GM13977 (cell line): ENCODE results near the gene ERVK3-1.
A peak's percentile ranks its signal among the peaks of the same experiment; 100 is the strongest.
"Not testable (repeated sequence)": the region's sequence is repeated elsewhere in the genome, so short reads cannot be mapped to it uniquely, and the experiment has no call there.

Source experiments
- DNase-seq: peaks from one replicate; pipeline ENCODE4 v3.0.0; 2012; ENCODE audit warnings: low spot score
- in situ Hi-C: fragments of 300-500 bp; cut with MboI; formaldehyde crosslinking; loops from one replicate; pipeline ENCODE4 v1.12.0; 2022; ENCODE audit warnings: low sequenced_read_pairs, low pct_unique_long_range_greater_than_20kb, mixed read lengths, inconsistent platforms; ENCODE audit not compliant: unreplicated experiment
- TF ChIP-seq, protein P1 (sequence below): IDR thresholded peaks from 2 replicates; pipeline ENCODE4 v1.5.1; 2012; ENCODE audit warnings: mild to moderate bottlenecking, control low read depth; ENCODE audit not compliant: insufficient read depth; ENCODE audit errors: extremely low read depth, missing control alignments

ERVK3-1 gene

DNA sequence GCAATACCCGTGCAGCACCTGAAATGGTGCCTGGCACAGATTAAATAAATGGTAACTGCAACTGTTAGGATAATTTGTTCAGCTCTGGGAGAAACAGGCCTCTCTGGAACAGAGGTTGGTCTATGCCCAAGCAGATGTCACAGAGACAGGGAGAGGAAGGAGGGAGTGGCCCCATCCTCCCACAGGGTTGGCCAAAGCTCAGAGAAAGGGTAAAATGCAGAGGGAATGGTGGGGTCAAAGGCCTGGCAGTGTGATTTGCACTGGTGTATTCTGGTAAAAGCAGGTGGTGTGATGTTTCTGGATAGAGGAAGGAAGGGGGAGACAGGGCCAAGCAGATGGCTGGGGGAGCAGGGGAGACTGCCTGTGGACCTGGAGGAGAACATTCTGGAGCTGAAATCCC is 31.0 kb downstream of the ERVK3-1 start:
- TF ChIP-seq, protein P1, sequence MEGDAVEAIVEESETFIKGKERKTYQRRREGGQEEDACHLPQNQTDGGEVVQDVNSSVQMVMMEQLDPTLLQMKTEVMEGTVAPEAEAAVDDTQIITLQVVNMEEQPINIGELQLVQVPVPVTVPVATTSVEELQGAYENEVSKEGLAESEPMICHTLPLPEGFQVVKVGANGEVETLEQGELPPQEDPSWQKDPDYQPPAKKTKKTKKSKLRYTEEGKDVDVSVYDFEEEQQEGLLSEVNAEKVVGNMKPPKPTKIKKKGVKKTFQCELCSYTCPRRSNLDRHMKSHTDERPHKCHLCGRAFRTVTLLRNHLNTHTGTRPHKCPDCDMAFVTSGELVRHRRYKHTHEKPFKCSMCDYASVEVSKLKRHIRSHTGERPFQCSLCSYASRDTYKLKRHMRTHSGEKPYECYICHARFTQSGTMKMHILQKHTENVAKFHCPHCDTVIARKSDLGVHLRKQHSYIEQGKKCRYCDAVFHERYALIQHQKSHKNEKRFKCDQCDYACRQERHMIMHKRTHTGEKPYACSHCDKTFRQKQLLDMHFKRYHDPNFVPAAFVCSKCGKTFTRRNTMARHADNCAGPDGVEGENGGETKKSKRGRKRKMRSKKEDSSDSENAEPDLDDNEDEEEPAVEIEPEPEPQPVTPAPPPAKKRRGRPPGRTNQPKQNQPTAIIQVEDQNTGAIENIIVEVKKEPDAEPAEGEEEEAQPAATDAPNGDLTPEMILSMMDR, result no peak
- no peak for DNase-seq
- in situ Hi-C loops, result no loop called here

DNA sequence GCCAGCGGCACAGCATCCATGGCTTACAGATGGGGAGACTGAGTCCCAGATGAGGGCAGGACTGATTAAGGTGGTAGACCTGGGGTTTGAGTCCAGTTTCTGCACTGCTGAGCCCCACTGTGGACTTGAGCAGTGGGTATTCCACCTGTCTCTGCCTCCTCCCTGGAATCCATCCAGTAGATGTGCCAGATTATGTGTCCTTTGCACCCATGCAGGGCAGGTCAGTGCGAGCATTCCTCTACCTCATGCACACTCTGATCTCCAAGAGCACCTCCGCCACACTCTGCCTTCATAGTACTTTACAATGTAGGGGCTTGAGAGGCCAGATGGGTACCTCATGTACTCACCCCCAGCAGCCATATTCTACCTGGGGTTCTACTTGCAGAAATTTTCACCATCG is 31.6 kb downstream of the ERVK3-1 start:
- in situ Hi-C loops, result no loop called here
- no peak for DNase-seq
- TF ChIP-seq, protein P1, result no peak

DNA sequence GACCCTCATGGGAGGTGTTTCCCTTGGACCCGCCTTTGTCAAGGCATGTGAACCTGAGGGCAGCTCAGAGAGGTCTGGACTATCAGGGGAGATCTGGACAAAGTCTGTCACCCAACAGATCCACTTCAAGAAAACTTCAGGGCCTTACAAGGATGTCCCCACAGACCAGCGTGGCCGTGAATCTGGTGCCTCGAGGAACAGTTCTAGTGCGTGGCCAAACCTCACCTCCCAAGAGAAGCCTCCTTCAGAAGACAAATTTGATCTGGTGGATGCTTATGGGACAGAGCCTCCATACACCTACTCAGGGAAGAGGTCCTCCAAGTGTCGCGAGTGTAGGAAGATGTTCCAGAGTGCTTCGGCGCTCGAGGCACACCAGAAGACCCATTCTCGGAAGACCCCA is 33.2 kb downstream of the ERVK3-1 start:
- DNase-seq, result no peak
- TF ChIP-seq, protein P1, result no peak

DNA sequence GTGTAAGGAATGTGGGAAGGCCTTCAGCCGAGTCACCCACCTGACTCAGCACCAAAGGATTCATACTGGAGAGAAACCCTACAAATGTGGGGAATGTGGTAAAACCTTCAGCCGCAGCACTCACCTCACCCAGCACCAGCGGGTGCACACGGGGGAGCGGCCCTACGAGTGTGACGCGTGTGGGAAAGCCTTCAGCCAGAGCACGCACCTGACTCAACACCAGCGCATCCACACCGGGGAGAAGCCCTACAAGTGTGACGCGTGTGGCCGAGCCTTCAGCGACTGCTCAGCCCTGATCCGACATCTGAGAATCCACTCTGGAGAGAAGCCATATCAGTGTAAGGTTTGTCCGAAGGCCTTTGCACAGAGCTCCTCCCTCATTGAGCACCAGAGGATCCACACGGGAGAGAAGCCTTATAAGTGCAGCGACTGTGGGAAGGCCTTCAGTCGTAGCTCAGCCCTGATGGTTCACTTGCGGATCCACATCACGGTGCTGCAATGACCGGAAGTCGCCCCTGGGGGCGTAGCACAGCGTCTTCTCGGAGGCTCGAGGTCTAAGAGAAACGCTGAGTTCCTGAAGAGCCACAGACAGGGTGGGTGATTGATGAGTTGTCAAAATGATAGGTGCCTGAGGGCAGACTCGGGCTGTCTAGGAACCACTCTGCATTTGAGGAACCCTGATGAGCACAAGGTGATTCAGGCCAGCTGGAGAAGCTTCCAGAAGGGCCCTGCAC is 33.8 kb downstream of the ERVK3-1 start:
- in situ Hi-C loops, result no loop called here
- no peak for DNase-seq
- TF ChIP-seq, protein P1, result no peak

More for the DNA sequence above, 33.2 kb downstream of the ERVK3-1 start:
- in situ Hi-C loops, result no loop called here

DNA sequence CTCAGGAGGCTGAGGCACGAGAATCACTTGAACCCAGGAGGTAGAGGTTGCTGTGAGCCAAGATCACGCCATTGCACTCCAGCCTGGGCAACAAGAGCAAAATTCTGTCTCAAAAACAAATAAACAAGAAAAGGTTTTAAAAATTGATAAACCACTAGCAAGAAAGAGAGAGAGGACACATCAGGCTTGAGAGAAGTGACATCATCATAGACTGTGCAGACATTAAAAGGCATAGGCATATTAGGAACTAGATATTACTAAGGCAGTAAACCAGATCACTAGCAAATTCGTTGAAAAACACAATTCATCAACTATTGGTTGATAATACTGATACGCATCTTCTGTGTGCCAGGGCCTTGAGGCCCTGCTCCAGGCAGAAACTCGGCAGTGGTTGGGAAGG is 40.4 kb downstream of the ERVK3-1 start:
- in situ Hi-C loops, result no loop called here
- no peak for DNase-seq
- TF ChIP-seq, protein P1, result no peak

DNA sequence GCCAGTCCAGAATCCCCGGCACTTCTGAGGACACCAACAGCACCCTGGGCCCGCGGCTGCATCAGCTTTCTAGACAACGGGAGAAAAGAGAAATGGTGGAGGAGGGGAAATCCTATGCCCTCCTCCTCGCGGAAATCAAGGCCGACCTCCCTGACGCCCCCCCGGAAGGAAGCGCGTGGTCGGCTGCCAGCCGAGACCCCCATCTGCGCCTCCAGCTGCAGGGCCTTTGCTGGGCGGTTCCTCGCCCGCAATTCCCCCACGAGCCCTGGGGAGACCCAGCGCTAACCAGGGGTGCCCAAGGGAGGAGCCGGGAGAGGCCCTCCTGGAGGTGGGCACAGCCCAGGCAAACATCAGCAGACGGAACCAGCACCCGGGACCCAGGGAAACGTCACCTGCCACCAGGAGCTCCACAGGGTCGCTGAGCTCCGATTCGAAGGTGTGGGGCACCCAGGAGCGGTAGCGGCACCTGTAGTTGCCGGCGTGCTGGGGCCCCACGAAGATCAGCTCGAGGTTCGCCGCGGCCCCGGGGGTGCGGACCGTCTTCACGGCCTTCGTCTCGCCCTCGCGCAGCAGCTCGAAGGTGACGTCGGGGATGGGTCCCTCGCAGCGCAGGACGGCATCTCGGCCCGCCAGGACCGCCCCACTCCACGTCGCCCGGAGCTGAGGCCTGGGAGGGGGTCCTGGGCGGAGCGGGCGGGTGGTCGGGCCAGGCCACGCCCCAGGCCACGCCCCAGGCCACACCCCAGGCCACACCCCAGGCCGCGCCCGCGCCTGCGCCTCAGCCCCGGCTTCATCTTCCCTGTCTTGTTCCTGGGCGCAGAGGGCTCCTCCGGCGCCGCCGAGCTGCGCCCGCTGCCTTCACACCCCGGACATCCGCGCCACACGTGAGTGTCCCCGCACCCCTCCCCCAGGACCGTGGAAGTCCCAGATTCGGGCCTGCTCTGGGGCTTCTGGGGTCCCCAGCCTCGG is 42.1 kb downstream of the ERVK3-1 start:
- in situ Hi-C loops, result no loop called here
- peak; percentile 97 for DNase-seq
- TF ChIP-seq, protein P1, result no peak

DNA sequence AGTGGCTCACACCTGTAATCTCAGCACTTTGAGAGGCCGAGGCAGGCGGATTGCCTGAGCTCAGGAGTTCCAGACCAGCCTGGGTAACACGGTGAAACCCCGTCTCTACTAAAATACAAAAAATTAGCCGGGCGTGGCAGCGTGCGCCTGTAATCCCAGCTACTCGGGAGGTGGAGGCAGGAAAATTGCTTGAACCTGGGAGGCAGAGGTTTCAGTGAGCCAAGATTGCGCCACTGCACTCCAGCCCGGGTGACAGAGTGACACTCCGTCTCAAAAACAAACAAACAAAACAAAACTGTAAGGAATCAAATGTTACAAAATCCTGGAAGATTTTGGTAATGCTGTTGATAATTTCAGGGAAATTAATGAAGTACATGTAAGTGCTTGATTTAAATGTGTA is 42.9 kb downstream of the ERVK3-1 start:
- in situ Hi-C loops, DNase-seq: not testable (repeated sequence)
